CD1c-positive myeloid dendritic cell (primary cell): ENCODE measurements around the gene LIPN.

Source experiments
- DNase-seq: peaks from one replicate; pipeline ENCODE4 v3.0.0-alpha.2; 2016; ENCODE audit errors: extremely low spot score

The LIPN gene

GRCh38 chr10:88827671-88828070, 67.9 kb downstream of the LIPN start:
- DNase-seq = no peak

GRCh38 chr10:88828310-88828709, 68.5 kb downstream of the LIPN start:
- no peak for DNase-seq
